DOHH2 (cell line): ENCODE results near the gene SLC6A12.

ENCODE experiments used
- H3F3A ChIP-seq: fragments of 200-600 bp; sonication (generic), shearing (Covaris generic); 2 replicates; pipeline ENCODE4 v1.6.0; 2016; ENCODE audit warnings: antibody characterized with exemption, mild to moderate bottlenecking; ENCODE audit not compliant: control insufficient read depth, insufficient read depth
- H3K27ac ChIP-seq: fragments of 200-600 bp; sonication (generic); 2 replicates; pipeline ENCODE4 v1.5.1; 2014; ENCODE audit warnings: low read depth, mild to moderate bottlenecking, low read length, moderate library complexity
- H3K27me3 ChIP-seq: fragments of 200-600 bp; sonication (generic); 2 replicates; pipeline ENCODE4 v1.6.1; 2014; ENCODE audit warnings: mild to moderate bottlenecking, low read length, mixed read lengths; ENCODE audit not compliant: control insufficient read depth
- H3K36me3 ChIP-seq: fragments of 200-600 bp; sonication (generic); 2 replicates; pipeline ENCODE4 v1.6.1; 2014; ENCODE audit warnings: mild to moderate bottlenecking, low read length, moderate library complexity, mixed read lengths; ENCODE audit not compliant: control insufficient read depth
- H3K4me1 ChIP-seq: fragments of 200-600 bp; sonication (generic); 2 replicates; pipeline ENCODE4 v1.6.1; 2014; ENCODE audit warnings: mild to moderate bottlenecking, low read length, mixed read lengths; ENCODE audit not compliant: control insufficient read depth
- H3K4me2 ChIP-seq: fragments of 200-600 bp; sonication (generic); 2 replicates; pipeline ENCODE4 v1.6.0; 2014; ENCODE audit warnings: mild to moderate bottlenecking, low read length, moderate library complexity
- H3K4me3 ChIP-seq: fragments of 200-600 bp; sonication (generic); 2 replicates; pipeline ENCODE4 v1.5.1; 2014; ENCODE audit warnings: mild to moderate bottlenecking, low read length, mixed read lengths
- H3K79me2 ChIP-seq: fragments of 200-600 bp; sonication (generic); 2 replicates; pipeline ENCODE4 v1.6.1; 2014; ENCODE audit warnings: mild to moderate bottlenecking, low read length, mixed read lengths; ENCODE audit not compliant: control insufficient read depth
- H3K9me2 ChIP-seq: fragments of 200-600 bp; sonication (generic); replicated peaks from 2 replicates; pipeline ENCODE4 v1.6.1; 2014; ENCODE audit warnings: mild to moderate bottlenecking, low read length, mixed read lengths; ENCODE audit not compliant: control insufficient read depth
- H3K9me3 ChIP-seq: fragments of 200-600 bp; sonication (generic); 2 replicates; pipeline ENCODE4 v1.6.1; 2014; ENCODE audit warnings: antibody characterized with exemption, low read length, mixed read lengths; ENCODE audit not compliant: control insufficient read depth, insufficient read depth
- H4K20me1 ChIP-seq: fragments of 200-600 bp; sonication (generic); 2 replicates; pipeline ENCODE4 v1.6.0; 2014; ENCODE audit warnings: low read depth, mild to moderate bottlenecking, antibody characterized with exemption, low read length, moderate library complexity; ENCODE audit not compliant: control insufficient read depth, insufficient read depth
- EZH2phosphoT487 ChIP-seq: fragments of 200-600 bp; sonication (generic); IDR thresholded peaks from 2 replicates; pipeline ENCODE4 v1.6.1; 2017; ENCODE audit warnings: borderline replicate concordance, mild to moderate bottlenecking, antibody characterized with exemption, low read length, moderate library complexity, mixed read lengths
- TF ChIP-seq, protein P1 (sequence below): fragments of 200-600 bp; sonication (generic); IDR thresholded peaks from one replicate; pipeline ENCODE4 v1.5.1; 2014; ENCODE audit warnings: antibody characterized with exemption, mild to moderate bottlenecking, low read depth, low read length; ENCODE audit not compliant: poor library complexity, severe bottlenecking

The SLC6A12 gene

DNA sequence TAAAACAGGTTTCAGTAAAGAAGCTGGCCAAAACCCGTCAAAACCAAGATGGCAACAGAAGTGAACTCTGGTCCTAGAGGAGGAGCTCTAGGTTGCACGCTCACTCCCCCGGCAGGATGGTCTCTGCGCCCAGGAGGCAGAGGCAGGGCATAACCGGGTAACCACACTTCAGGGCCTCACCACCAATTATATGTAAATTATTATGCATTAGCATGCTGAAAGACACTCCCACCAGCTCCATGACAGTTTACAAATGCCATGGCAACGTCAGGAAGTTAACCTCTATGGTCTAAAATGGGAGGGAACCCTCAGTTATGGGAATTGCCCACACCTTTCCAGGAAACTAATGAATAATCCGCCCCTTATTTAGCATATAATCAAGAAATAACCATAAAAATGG lies 20.1 kb upstream of the SLC6A12 start:
- Histone ChIP-seq H3K9me3 (peaks cover 16% of the 10 kb centered on the region; the same call in 1 of the 2 replicates), H3K27ac (no peak overlapping the region), H3K27me3 (no peaks in the 10 kb centered on the region), H3F3A (no peaks in the 10 kb centered on the region), H3K36me3 (no peaks in the 10 kb centered on the region), H3K9me2 (no peaks in the 10 kb centered on the region), H3K4me1 (no peaks in the 10 kb centered on the region), H3K79me2 (no peaks in the 10 kb centered on the region), H3K4me2 (no peak overlapping the region), H4K20me1 (no peaks in the 10 kb centered on the region), H3K4me3 (no peak overlapping the region)
- no peak for TF ChIP-seq EZH2phosphoT487
- TF ChIP-seq, protein P1, sequence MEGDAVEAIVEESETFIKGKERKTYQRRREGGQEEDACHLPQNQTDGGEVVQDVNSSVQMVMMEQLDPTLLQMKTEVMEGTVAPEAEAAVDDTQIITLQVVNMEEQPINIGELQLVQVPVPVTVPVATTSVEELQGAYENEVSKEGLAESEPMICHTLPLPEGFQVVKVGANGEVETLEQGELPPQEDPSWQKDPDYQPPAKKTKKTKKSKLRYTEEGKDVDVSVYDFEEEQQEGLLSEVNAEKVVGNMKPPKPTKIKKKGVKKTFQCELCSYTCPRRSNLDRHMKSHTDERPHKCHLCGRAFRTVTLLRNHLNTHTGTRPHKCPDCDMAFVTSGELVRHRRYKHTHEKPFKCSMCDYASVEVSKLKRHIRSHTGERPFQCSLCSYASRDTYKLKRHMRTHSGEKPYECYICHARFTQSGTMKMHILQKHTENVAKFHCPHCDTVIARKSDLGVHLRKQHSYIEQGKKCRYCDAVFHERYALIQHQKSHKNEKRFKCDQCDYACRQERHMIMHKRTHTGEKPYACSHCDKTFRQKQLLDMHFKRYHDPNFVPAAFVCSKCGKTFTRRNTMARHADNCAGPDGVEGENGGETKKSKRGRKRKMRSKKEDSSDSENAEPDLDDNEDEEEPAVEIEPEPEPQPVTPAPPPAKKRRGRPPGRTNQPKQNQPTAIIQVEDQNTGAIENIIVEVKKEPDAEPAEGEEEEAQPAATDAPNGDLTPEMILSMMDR: no peak

DNA sequence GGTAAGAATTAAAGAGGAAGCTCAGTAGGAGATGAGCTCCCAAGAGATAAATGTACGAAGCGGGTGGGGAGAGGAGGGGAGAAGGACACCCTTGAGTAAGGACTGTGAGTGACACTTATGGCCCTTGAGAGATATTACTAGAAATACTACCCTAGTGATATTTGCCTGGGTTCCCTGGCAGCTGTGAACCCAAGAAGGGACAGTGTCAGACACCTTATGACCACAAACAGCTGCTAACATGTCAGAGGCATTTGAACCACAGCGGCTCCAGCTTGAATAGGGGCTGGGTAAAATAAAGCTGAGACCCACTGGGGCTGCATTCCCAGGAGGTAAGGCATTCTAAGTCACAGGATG lies 19.6 kb upstream of the SLC6A12 start:
- Histone ChIP-seq H3K9me3 (peaks cover 16% of the 10 kb centered on the region; the same call in 1 of the 2 replicates), H3K4me2 (no peak overlapping the region), H3K27ac (no peak overlapping the region), H3K27me3 (no peaks in the 10 kb centered on the region), H3F3A (no peaks in the 10 kb centered on the region), H3K4me3 (no peak overlapping the region), H3K79me2 (no peaks in the 10 kb centered on the region), H4K20me1 (no peaks in the 10 kb centered on the region), H3K4me1 (no peaks in the 10 kb centered on the region), H3K9me2 (no peaks in the 10 kb centered on the region), H3K36me3 (no peaks in the 10 kb centered on the region)
- TF ChIP-seq, protein P1: no peak
- no peak for TF ChIP-seq EZH2phosphoT487

DNA sequence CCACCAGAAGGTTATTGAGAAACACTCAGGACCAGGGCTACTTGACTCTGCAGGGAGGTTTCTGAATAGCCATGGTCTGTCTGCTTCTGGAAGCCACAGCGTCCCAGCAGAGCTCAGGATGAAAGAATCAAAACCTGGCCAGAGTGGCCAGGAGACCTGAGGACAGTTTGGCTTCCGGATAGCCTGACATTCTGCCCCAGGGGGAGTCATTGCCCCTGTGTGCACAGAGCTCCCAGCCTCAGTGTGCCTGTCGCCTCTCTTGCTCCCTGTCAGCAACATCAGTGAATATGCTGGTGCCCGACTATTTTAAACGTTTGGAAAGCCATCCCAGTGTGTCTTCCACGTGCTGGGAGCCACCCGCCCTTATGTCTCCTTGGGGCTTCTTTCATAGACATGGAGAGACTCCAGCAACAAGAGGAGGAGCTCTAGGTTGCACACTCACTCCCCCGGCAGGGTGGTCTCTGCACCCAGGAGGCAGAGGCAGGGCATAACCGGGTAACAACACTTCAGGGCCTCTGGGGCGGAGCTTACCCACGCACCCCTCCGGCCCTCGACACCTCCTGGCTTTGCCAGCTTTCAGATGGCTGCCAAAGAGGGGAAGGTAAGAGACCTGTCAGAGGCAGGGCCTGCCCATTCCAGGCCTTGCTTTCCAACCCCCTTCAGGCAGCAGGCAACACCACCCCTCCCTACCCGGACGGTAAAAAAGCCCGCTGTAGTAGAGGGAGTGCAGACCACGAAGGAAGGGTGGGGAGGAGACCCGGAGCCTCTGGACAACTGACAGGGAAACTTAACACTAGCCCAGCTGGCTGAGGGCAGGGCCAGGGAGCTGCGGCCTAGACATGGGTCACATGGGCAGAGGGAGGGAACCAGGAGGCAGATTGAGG lies 19.0 kb upstream of the SLC6A12 start:
- H3K4me2 ChIP-seq: no peak overlapping the region
- H3K36me3 ChIP-seq: no peaks in the 10 kb centered on the region
- H3F3A ChIP-seq: no peaks in the 10 kb centered on the region
- H3K9me2 ChIP-seq: no peaks in the 10 kb centered on the region
- H3K4me3 ChIP-seq: no peak overlapping the region
- TF ChIP-seq, protein P1: no peak
- TF ChIP-seq EZH2phosphoT487: no peak
- H3K9me3 ChIP-seq: peaks cover 16% of the 10 kb centered on the region; the same call in 1 of the 2 replicates
- no peaks in the 10 kb centered on the region for H3K79me2 ChIP-seq
- H3K27ac ChIP-seq: no peak overlapping the region
- no peaks in the 10 kb centered on the region for H3K4me1 ChIP-seq
- H3K27me3 ChIP-seq: no peaks in the 10 kb centered on the region
- no peaks in the 10 kb centered on the region for H4K20me1 ChIP-seq
